ENCODE data around the gene PPP1R37. TPM values are rescaled to one million over a fixed set of nuclear protein-coding genes. Genes with fewer than 3 reads are reported as not detected.

PPP1R37 gene, protein sequence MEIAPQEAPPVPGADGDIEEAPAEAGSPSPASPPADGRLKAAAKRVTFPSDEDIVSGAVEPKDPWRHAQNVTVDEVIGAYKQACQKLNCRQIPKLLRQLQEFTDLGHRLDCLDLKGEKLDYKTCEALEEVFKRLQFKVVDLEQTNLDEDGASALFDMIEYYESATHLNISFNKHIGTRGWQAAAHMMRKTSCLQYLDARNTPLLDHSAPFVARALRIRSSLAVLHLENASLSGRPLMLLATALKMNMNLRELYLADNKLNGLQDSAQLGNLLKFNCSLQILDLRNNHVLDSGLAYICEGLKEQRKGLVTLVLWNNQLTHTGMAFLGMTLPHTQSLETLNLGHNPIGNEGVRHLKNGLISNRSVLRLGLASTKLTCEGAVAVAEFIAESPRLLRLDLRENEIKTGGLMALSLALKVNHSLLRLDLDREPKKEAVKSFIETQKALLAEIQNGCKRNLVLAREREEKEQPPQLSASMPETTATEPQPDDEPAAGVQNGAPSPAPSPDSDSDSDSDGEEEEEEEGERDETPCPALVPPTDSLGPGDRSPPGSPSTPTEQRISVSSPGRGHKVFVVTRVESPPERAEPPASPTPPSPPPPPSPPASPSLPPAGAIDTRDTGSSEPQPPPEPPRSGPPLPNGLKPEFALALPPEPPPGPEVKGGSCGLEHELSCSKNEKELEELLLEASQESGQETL
- polyA plus RNA-seq (ENCODE audit: insufficient read length in 4 of 4), result 10 to 100 TPM; 19.4 to 36.6 (median 32.4) TPM

DNA sequence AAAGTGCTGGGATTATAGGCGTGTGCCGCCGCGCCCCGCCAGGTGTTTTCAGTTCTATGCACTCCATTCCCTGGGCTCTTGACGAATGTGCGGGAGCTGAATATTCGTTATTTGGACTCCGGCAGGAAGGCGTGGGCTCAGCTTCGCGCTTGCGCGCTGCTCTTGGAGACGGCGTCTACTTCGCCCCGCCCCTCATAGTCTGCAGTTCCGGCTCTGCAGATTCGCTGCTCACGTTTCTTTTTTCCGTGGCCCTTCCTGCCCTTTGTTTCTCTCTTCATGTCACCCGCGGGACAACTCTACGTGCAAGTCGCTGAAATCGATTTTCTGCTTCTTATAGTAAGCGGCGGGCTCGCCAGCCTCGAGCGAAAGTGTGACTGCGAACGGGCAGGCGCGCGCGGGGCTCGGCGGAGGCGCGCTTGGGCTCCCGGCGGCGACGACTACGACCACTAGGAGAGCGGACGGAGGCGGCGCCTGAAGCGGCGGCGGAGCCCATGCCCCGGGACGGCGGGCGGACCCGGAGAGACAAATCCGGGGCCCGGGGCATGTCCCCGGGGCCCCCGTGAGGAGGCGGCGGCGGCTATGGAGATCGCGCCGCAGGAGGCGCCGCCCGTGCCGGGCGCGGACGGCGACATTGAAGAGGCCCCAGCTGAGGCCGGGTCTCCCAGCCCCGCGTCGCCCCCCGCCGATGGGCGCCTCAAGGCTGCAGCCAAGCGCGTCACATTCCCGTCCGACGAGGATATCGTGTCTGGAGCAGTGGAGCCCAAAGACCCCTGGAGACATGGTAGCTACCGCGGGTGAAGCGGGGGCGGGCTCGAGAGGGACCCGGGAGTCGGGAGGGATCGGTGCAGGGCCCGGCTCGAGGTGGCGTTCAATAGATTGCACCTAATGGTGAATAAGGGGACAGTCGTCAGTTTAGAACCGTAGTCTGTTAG, at the start of gene PPP1R37:
Gene PPP1R37, plus strand, starts transcription at position 433 of the 932 bp plus-strand sequence. Its CDS starts 147 bp downstream, at position 580.
- DNase-seq (ENCODE audit: low read depth in 4 of 4, low spot score in 2 of 4), result peak; percentile 95 to 98 (median 96)

GRCh38 chr19:45045671-45046353, 47.2 kb upstream of the PPP1R37 start:
- DNase-seq (ENCODE audit: low read depth in 4 of 4, low spot score in 2 of 4), result no peak

DNA sequence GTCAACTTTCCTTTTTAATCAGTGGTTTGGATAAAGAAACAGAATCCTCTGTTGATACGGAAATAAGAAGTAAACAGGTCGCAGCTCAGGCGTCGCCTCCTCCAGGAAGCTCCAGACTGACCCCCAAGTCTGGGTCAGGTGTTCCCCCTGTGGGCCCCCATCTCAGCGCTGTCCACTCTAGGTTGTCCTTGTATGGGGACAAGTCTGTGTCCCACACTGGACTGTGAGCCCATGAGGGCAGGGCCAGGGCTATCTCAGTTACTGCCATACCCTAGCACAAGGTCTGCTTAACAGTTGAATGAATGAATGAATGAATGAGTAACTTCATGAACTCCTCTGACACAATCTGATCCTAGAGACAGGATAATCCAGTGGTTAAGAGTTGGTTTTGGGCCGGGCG, 46.6 kb upstream of the PPP1R37 start:
- no peak for DNase-seq (ENCODE audit: low read depth in 4 of 4, low spot score in 2 of 4)

- DNase-seq (ENCODE audit: low read depth in 4 of 4, low spot score in 2 of 4), result no peak
These were observed 45.7 kb upstream of the PPP1R37 start for GRCh38 chr19:45047188-45047797.

DNA sequence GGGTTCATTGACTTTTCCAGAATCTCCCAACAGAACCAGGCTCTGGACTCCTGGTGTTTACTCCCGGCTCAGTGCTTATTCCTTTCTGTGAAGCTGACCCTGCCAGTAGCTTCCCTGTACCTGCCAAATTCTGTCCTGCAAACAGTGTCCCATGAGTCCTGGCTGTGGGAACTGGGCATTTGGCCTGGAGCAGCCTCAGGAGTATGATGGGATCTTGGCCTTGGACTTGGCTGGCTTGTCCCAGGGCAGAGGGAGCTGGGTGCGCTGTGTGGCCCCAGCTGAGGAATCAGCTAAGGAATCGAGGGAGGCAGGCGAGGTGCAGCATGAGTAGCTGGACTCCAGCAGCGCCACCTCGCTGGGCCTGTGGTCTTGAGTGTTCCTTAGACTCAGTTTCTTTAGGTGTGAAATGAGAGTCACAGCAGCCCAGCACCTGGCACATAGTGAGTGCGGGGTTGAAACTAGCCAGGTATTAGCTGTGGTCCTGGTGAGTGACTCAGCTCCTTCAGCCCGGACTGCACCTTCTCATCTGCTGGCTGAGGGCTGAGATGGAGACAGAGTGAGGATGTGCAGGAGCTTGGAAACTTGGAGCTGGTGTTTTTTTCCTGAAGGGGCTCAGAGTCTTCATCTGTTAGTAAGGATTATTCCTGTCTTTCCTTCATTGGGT, 43.8 kb upstream of the PPP1R37 start:
- DNase-seq (ENCODE audit: low read depth in 4 of 4, low spot score in 2 of 4), result no peak

DNA sequence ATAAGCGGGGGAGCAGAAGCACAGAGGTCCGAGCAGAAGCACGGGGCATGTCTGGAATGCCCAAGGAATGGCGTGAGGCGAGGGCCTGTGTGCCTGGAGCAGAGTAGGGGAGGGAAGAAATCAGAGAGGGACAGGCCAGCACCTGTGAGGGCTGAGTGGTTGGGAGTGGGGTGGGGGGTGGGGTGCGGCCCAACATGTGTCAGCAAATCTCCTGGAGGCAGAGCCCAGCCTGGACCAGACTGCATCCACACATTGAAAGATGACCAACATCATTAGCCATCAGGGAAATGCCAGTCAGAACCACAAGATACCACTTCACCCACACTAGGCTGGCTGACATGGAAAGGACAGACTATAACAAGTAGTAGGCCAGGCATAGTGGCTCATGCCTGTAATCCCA, 42.9 kb upstream of the PPP1R37 start:
- no peak for DNase-seq (ENCODE audit: low read depth in 4 of 4, low spot score in 2 of 4)

DNA sequence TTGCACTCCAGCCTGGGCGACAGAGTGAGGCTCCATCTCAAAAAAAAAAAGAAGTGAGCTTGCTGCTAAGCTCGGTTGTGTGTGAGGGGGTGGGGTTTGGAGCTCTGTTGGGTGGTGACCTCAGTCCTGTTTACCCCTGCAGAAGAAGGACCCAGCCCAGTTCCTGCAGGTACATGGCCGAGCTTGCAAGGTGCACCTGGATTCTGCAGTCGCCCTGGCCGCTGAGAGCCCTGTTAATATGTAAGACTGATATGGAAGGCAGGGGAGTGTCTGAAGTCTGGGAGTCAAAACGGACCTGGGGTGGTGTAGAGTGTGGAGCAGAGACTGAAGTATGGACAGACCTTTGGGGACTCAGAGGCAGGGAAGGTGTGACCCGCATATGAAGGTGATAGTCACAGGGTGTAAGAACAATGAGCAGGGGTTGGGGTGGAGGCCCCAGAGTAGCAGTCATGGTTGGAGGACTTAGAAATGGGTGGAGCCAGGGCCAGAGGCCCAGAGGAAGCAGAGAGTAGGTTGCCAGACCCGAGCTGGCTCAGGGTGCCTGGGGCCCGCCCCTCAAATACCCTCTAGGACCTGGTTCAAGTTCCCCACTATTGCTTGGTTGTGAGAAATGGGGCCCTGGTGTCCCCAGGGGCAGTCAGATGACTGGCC, 40.9 kb upstream of the PPP1R37 start:
- no peak for DNase-seq (ENCODE audit: low read depth in 4 of 4, low spot score in 2 of 4)

GRCh38 chr19:45056831-45057230, 36.1 kb upstream of the PPP1R37 start:
- DNase-seq (ENCODE audit: low read depth in 4 of 4, low spot score in 2 of 4), result no peak

- no peak for DNase-seq (ENCODE audit: low read depth in 4 of 4, low spot score in 2 of 4)
These were observed 35.5 kb upstream of the PPP1R37 start for GRCh38 chr19:45057444-45057843.

DNA sequence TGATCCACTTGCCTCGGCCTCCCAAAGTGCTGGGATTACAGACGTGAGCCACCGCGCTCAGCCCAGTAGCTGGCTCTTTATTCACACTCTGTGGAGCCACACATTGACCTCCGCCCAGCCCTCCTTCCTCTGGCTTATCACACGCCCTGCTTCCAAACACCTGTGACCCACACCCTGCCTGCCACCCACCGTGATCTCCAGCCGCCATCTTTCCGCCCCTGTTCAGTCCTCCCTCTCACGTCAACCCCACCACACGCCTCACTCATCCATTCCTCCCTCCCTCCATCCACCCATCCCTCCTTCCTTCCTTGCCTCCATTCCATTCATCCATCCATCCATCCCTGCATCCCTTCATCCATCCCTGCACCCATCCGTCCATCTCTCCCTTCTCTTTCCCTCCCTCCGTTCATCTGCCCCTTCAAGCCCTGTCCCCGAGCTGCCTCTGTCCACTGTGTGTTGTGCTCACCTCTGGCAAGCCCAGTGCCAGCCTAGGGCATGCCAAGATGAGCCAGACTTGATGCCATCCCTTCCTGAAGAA, 34.3 kb upstream of the PPP1R37 start:
- no peak for DNase-seq (ENCODE audit: low read depth in 4 of 4, low spot score in 2 of 4)

GRCh38 chr19:45059258-45059965, 33.6 kb upstream of the PPP1R37 start:
- no peak for DNase-seq (ENCODE audit: low read depth in 4 of 4, low spot score in 2 of 4)

DNA sequence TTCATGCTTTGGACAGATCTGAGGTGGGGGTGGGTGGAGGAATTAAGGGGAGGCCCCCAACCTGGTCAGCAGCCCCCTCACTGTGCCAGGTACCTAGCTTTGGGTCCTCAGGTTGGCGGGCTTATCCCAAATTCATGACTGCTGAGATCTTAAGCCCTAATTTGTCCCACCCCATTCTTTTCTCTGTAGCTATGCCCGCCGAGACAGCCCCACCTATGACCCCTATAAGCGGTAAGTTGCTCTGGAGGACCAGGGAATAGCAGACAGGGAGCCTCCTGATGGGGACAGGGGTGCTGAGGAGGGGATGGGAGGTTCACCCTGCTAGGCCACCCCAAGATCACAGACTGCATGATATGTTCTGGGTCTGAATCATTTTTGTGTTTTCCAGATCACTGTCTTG, 31.0 kb upstream of the PPP1R37 start:
- no peak for DNase-seq (ENCODE audit: low read depth in 4 of 4, low spot score in 2 of 4)

- DNase-seq (ENCODE audit: low read depth in 4 of 4, low spot score in 2 of 4), result no peak
These were observed 28.9 kb upstream of the PPP1R37 start for GRCh38 chr19:45063851-45064801.

GRCh38 chr19:45066921-45067661, 25.9 kb upstream of the PPP1R37 start:
- no peak for DNase-seq (ENCODE audit: low read depth in 4 of 4, low spot score in 2 of 4)

DNA sequence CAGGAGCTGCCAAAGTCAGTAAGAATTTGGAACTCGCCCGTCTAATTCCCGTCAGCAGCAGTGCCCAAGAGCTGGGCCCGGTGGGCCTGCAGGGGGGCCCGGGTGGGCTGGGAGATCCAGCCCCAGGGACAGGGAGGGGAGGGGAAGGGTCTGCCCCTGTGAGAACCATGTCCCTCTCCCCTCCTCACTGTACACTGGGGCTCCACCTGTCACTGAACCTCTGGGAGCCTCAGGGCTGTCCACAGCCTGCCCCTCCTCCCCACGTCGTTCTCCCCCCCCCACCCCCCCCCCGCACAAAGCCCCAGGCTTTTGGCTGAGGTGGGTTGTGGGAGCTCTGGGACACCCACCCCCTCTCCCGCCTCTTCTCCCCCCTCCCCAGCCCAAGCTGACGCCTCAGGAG, 24.9 kb upstream of the PPP1R37 start:
- no peak for DNase-seq (ENCODE audit: low read depth in 4 of 4, low spot score in 2 of 4)

GRCh38 chr19:45069056-45069455, 23.9 kb upstream of the PPP1R37 start:
- DNase-seq (ENCODE audit: low read depth in 4 of 4, low spot score in 2 of 4), result no peak
